ENCODE results near the gene ANGPTL7.
A peak's percentile ranks its signal among the peaks of the same experiment; 100 is the strongest.
"Not testable (repeated sequence)": the region's sequence is repeated elsewhere in the genome, so short reads cannot be mapped to it uniquely, and the experiment has no call there.

ANGPTL7 gene

GRCh38 chr1:11170102-11170501, 19.1 kb upstream of the ANGPTL7 start:
- no peak for DNase-seq

GRCh38 chr1:11174261-11174942, 14.8 kb upstream of the ANGPTL7 start:
- no peak for DNase-seq

GRCh38 chr1:11175461-11175860, 13.7 kb upstream of the ANGPTL7 start:
- DNase-seq, result no peak

- DNase-seq, result peak; percentile 43
Observed at GRCh38 chr1:11176081-11176706, 13.0 kb upstream of the ANGPTL7 start.

DNA sequence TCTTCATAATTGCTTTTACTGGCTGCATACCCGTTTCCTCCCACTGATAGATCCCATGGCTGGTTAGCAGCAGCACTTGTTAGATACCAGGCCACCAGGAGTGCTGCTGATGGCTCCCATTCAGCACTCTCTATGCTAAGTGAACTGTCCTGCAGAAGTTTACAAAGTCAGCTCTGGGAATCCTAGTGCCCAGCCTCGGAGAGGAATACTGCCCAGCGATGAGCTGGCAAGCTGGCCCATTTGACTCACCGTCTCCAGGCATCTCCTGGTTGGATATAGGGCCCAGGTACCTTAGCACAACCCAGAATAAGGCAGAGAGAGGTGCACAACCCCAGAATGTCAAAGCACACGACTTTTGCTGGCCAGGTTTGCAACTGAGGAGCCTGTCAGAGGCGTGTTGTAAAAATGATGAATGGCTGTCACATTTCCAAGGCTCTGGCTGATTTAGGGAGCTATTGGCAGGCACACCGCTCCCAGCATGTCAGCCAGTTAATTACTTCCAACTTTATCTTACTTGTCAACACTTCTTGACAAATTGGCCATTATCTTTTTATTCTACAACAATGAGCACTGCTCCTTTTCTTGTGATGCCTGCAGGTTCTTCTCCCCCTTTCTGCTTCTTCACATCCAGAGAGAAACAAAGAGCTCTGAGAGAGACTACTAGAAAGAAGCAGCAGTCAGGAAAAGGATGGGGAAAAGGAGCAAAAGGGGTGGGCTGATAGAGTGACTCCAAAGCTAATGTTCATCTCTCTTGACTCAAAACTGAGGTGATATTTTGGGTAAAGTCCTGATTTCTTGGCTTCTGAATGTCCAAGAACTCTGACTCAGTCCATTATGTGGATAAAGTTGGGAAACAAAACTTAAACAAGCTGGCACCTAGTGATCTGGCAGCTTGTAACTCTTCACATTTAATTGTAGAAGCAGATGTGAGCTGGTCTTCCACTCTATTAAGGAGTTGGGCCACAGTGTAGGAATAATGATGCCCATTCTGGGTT, 10.8 kb upstream of the ANGPTL7 start:
- DNase-seq, result no peak

GRCh38 chr1:11179125-11179524, 10.0 kb upstream of the ANGPTL7 start:
- DNase-seq, result no peak

DNA sequence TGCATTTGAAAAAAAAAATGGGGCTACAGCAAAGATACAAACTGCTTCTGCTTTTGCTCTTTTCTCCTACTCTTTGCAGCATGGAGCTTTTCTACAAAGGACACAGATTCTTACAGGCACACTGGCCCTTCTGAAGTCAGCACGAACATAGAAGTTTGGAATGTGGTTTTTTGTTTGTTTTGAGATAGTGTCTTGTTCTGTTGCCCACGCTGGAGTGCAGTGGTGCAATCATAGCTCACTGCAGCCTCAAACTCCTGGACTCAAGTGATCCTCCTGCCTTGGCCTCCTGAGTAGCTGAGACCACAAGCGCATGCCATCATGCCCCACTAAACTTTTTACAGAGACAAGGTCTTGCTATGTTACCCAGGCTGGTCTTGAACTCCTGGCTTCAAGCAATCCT, 9.4 kb upstream of the ANGPTL7 start:
- not testable (repeated sequence) for DNase-seq

GRCh38 chr1:11180342-11180744, 8.8 kb upstream of the ANGPTL7 start:
- DNase-seq, result no peak

DNA sequence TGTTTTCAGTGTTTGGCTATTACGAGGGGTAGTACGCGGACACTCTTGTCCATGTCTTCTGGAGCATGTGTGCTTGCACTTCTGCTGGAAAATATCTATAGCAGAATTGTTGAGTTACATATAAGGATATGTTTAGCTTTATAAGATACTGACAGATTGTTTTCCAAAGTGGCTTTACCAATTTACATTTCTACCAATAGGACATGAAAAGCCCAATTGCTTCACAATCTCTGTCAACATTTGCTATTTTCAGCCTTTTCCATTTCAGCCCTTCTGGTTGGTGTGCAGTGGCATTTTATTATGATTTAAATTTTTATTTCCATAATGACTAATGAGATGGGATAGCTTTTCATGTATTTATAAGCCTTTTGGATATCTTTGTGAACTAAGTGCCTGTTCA, 6.3 kb upstream of the ANGPTL7 start:
- no peak for DNase-seq

GRCh38 chr1:11184973-11185372, 4.2 kb upstream of the ANGPTL7 start:
- DNase-seq, result no peak

DNA sequence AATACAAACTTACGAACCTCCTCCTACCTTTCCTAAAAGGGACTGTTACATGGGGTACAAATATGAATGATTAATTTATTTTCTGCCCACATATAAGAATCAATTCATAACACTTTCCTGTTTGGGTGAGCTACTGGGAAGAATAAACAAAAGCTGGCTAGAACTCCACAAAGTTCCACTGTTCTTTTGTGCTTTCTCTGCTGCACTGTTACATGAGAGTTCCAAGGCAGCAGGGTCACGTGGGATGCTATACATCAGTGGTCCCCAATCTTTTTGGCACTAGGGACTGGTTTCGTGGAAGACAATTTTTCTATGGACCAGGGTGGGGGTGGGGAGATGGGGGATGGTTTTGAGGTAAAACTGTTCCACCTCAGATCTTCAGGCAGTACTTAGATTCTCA, 2.2 kb upstream of the ANGPTL7 start:
- DNase-seq, result no peak

GRCh38 chr1:11187494-11187893, 1.7 kb upstream of the ANGPTL7 start:
- DNase-seq, result no peak

GRCh38 chr1:11187931-11188330, 1.2 kb upstream of the ANGPTL7 start:
- DNase-seq, result no peak

DNA sequence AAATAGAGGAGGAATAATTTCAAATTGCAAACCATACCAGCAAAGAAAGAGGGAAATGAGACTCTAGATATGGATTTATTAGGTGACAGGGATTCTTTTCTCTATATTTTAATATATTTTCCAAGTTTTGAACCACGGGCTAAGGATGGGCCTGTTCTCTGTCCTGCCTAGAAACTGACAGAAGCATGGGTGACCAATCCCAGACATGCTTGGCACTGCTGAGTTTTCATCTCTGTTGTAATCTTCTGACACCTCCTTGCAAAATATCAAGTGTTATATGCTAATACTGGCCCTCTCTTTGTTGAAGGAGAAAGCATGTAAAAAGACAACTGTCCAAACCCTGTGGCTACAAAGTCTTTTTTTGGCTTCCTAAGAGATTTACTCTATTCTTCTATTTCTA, 774 bp upstream of the ANGPTL7 start:
- DNase-seq, result no peak

DNA sequence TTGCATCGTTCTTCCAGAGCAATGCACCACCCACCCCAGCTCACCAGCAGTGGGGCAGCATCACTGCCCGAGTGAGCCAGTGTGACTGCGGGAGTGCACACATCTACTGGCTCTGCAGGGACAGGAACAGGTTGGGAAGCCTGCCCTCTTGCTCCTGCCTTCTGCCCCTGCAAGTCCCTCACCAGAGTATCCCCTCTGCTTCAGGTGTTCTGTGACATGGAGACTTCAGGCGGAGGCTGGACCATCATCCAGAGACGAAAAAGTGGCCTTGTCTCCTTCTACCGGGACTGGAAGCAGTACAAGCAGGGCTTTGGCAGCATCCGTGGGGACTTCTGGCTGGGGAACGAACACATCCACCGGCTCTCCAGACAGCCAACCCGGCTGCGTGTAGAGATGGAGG, 4.2 kb downstream of the ANGPTL7 start:
- no peak for DNase-seq

DNA sequence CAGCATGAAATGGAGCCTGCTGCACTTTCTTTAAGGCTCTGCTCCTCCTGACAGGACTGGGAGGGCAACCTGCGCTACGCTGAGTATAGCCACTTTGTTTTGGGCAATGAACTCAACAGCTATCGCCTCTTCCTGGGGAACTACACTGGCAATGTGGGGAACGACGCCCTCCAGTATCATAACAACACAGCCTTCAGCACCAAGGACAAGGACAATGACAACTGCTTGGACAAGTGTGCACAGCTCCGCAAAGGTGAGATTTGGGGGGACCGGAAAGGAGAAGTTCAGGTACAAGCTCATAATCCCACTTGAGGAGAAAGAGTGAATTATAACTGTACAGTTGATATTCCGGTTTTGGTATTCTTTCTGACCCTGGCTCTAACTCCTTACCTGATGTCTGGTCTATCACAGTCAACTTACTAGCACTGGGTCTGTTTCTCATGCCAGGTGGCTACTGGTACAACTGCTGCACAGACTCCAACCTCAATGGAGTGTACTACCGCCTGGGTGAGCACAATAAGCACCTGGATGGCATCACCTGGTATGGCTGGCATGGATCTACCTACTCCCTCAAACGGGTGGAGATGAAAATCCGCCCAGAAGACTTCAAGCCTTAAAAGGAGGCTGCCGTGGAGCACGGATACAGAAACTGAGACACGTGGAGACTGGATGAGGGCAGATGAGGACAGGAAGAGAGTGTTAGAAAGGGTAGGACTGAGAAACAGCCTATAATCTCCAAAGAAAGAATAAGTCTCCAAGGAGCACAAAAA, 5.4 kb downstream of the ANGPTL7 start:
- no peak for DNase-seq

DNA sequence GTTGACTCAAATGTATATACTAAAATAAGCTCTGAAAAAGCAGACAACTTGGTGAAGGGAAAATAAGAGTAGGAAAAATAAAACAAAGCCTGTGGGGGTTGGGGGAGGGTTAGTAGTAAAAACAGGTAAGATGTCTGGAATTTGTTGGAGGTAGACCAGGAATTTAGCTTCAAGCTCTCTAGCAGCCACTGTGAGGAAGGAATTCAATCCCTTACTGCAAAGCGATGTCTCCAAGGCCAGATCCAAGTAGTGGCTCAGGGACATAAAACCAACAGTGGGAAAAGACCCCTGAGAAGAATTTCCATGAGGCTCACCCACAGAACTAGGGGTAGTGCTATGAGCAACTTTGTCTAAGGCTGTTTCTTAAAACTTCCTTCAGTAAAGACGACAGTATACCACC, 7.8 kb downstream of the ANGPTL7 start:
- DNase-seq, result no peak

DNA sequence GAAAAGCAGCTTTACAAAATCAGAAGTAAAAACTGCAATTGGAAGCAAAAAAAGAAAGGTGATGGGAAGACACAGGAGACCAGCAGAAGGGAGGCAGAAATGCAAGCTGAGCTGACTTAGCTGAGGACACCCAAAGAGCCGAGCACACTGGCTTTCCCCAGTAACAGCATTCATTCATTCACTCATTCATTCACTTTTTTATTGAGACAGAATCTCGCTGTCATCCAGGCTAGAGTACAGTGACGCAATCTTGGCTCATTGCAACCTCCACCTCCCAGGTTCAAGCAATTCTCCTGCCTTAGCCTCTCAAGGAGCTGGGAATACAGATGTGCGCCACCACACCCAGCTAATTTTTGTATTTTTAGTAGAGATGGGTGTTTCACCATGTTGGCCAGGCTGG, 8.2 kb downstream of the ANGPTL7 start:
- DNase-seq, result no peak

- no peak for DNase-seq
Observed at GRCh38 chr1:11198257-11198656, 9.1 kb downstream of the ANGPTL7 start.

DNA sequence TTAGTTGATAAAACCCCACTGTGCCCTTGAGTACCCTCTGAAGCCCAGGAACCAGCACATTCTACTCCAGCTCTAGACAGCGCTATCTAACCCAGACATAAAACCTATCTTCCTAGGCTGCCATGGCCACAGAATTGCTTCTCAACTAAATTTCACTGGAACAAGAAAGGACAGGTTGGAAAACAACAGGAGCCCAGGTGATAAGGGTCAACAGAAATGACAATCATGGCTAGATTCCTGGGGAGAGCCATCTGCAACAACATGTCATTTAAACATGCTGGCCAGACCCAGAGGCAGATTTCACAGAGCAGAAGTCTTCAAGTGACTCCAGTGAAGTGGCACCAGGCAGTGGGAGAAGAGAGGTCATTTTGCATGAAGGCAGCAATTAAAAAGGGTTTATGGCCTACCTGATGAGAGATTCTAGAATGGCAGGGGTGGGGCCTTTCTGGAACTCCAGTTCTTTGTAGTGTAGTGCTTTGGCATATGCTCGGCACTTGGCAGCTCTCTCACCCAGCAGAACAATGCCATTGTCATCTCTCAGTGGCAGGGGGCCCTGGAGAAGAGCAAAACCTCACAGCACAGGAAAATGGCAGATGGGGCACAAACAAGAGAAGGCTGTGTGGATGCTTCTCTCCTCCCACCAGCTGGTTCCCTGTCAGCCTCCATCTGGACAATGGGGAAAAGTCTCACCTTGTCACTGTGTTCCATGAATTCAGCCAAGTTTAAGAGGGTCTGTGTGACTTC, 9.9 kb downstream of the ANGPTL7 start:
- DNase-seq, result no peak

GRCh38 chr1:11204396-11205190, 15.4 kb downstream of the ANGPTL7 start:
- no peak for DNase-seq
